CD4-positive, alpha-beta T cell treated with Interleukin-1 beta for 1 hour (primary cell): ENCODE data around the gene MYO7B.
"Not testable (repeated sequence)": the region's sequence is repeated elsewhere in the genome, so short reads cannot be mapped to it uniquely, and the experiment has no call there.

Experiments
- DNase-seq, 2 donors: peaks; one replicate each; pipeline ENCODE4 v3.0.0-alpha.2; 2020 to 2022

MYO7B gene

DNA sequence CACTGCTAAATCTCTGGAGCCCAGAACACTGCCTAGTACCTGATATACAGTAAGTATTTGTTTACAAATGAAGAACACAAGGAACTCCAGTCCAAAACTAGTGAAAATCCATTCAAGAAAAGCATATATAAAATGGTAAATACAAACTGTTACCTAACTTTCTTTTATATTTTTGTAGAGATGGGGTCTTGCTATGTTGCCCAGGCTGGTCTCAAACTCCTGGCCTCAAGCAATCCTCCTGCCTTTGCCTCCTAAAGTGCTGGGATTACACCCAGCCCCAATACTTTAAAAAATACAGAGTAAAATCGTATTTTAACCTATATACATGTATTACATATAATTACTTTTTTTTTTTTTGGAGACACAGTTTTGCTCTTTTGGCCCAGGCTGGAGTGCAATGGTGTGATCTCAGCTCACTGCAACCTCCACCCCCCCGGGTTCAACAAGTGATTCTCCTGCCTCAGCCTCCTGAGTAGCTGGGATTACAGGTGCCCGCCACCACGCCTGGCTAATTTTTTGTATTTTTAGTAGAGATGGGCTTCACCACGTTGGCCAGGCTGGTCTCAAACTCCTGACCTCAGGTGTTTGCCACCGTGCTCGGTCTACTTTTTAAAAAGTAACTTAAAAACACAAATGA, 11.2 kb upstream of the MYO7B start:
- not testable (repeated sequence) for DNase-seq

DNA sequence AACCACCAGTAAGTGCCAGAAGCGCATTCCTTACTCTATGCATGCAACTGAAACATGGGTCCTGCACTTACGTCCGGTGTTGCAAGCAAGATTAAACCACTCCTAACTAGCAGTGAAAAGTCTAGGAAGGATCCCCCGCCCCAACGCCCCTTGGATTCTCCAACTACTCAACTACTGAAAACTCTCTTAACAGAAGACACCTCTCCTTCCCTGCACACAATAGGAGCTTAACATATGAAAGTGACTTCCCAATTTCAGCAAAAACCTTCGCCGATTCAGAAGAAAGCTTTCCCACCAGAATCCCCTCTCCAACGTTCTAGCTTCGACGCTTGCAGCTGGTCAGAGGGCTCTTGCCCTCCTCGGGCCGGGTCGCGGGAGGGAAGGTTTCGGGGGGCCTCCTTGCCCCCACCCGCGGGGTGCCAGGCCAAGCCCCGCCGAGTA, 9.8 kb upstream of the MYO7B start:
- DNase-seq, result peak in 1 of 2 donors; percentile 17

DNA sequence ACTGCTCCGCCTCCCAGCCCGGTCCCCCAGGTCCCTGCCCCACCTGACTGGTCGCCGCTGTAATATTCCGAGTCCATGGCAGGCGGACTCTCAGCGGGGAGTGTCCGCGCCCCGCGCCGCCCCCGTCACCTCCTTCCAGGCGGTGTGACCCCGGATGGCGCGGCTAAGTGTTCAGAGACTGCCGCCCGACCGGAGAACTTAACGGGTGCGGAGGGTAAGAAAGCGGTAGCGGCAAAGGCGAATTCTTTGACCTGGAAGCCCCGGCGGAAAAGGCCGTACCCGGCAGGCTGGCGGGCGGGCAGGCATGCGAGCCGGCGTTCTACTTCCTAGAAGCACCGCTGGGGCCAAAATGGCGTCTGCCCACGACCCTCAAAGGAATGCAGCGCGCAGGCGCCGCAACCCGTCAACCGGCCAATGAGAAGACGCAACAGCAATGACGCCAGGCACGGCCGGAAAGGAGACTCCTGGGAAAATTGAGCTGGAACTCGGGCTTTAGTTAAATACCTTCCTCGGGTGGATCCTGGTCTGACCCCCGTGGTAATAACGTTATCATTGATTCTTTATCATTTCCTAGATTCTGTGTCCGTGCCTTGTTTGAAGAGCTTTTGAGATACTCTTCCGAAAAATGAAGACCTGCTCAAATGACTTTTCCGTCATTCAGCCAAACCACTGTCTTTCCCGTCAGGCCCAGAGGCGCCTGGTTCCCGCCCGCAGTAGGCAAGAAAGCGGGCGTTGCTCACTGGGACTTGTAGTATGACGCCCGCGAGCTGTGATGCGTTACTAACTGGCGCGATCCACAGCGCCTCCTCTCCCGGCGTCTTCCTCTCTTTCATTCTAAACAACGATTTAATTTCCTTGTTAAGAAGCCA, 9.1 kb upstream of the MYO7B start, which contains the start of gene IWS1:
TSS of gene IWS1 (minus strand) at position 358 of the 869 bp plus-strand sequence. CDS start at position 77, 281 bp downstream.
- DNase-seq, result peak; percentile 92 to 93

DNA sequence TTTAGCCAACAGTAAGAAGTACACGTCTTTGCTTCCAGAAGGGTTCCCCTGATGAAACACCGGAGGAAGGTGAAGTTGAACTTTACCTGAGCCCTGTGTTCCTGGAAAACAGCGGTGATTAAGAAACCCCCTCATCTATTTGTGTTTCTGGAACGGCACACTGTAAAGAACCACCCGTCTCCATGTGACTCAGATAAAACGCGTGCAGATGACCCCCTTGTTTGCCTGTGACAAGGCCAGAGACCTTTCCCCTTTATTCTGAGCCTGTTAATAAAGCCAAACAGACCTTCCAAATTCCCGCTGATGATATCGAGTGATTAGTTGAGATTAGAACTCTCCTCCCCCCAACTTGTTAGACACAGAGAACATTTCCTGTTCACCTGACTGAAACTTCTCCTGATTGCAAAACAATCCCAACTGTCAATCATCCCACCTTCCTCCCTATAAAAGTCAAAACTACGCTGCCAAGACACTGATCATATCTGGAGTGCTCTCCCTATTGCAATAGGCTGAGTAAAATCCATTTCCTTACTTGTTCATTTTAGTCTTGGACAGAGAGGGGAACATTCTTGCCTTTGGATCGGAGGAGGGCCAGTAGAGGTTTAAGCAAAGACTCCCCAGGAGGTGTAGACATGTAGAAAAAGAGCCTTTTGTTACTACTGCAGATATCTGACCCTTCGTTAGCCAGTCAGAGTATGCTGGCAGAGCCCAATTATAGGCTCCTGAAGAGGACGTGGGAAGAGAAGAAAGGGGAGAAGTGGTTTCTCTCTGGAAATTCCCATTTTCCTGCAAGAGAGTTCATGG, 8.3 kb upstream of the MYO7B start:
- DNase-seq, result no peak

DNA sequence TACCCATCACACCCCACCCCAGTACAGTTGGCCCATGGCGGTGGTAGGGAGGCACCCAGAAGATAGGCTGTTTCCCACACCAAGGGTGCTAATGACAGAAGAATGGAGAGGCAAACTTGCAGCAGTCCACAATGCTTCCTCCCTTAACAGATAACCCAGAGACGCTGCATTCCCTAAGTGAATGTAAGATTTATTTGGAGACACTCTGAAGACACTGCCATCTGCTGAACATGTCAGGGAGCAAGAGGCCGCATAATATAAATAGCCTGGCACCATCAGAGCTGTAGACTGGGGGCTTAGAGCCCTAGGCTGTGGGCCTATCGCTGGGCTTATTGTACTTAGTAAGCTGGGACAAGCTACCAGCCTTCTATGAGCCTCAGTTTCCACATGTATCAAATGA, 7.0 kb upstream of the MYO7B start:
- no peak for DNase-seq

DNA sequence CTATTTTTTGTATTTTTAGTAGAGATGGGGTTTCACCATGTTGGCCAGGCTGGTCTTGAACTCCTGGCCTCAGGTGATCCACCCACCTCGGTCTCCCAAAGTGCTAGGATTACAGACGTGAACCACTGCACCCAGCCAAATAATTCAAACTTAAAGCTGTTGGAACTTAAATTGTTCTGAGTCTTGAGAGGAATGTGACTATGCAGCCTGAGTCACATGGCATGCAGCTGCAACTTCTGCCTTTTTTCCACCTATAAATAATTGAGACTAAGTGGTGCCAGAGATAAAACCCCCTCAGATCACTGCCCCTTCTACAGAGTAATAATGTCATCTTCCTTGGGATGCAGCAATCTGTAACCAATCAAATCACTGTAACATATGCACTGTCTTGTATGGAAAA, 6.1 kb upstream of the MYO7B start:
- DNase-seq, result not testable (repeated sequence)

DNA sequence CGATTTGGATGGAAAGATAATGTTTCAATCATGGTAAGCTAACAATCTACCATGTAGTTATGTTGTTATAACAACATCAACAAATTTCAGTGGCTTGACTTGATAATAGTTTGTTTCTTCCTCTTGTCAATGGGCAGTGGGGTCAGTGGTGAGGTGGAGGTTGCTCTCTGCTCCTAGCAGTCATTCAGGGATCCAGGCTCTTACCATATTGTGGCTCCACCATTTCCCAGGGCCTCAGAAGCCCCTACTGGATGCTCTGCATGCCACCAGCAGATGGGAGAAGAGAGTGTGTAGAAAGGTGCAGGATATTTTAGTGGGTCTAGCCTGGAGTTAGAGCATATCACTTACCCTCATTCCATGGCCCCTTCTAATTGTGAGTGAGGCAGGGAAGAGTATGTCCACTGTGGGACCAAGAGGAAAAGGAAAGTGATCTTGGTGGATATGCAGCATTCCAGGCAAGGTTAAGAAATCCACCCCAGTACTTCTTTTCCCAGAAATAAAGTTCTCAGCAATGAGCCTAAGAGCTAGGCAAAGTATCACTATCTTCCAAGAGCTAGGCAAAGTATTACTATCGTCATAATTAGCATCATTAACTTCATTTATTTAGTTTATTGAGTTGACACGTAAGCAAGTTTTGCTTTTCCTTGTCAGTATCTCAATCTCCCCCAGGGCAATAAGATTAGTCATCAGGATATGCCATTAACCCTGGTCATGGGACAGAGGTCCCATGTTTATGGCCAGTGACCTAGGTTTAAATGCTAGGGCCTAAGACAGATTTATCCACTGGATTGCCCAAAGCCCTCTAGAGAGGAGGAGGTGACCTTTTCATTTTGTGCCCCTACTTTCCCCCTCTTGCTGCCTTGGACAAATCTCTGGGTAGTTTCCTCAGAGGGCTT, 5.0 kb upstream of the MYO7B start:
- DNase-seq, result no peak

DNA sequence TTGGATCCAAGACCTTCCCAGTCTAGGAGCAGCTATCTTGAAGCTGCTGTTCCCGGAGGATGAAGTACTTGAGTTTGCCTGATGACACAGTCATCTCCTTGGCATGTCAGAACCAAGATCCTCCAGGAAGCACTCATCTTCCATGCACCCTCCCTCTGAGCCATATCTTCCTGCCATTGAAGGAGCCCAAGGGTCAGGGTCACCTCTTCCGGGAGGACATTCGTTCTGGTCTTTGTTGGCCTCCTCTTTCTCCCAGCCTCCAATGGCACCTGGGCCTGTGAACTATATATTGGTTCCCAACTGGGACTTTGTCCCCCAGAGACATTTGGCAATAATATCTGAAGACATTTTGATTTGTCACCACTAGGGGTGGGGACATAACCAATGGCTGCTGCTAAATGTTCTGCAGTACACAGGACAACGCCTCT, 4.2 kb upstream of the MYO7B start:
- DNase-seq, result no peak

DNA sequence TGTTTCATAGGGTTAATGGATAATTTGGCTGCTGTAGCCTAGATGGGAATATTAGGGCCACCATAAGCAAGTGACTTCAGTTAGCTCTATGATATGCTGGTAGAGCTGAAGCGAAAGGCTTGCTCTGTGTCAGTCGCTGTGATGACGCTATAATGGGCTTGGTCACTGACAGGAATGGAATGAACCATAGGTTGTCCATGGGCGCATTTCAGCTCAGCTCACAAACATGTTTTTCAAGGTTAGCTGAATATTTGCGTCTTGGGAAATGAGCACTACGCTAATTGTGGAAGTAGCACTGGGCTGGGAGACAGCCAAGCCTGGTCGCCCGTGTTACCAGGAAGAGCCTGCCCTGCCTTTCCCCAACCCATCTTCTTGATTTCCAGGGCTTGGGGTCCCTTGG, 3.2 kb upstream of the MYO7B start:
- no peak for DNase-seq

DNA sequence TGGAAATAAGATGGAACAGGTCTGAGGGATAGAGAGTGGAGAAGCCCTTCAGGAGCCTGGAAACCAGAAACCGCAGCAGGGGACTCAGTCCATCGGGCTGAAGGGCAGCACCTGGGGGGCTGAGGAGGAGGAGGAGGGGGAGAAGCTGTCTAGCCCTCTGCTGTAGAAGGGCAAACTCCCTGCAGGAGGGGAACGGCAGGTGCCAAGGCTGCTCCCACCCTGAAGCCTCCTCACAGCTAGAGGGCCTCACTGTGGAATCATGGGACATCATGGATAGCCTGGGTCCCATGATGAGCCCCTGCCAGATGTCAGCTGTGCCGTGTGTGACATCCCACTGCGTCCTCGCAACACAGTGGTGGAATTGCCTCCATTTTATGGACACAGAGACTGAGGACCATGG, 435 bp downstream of the MYO7B start:
- DNase-seq, result no peak

DNA sequence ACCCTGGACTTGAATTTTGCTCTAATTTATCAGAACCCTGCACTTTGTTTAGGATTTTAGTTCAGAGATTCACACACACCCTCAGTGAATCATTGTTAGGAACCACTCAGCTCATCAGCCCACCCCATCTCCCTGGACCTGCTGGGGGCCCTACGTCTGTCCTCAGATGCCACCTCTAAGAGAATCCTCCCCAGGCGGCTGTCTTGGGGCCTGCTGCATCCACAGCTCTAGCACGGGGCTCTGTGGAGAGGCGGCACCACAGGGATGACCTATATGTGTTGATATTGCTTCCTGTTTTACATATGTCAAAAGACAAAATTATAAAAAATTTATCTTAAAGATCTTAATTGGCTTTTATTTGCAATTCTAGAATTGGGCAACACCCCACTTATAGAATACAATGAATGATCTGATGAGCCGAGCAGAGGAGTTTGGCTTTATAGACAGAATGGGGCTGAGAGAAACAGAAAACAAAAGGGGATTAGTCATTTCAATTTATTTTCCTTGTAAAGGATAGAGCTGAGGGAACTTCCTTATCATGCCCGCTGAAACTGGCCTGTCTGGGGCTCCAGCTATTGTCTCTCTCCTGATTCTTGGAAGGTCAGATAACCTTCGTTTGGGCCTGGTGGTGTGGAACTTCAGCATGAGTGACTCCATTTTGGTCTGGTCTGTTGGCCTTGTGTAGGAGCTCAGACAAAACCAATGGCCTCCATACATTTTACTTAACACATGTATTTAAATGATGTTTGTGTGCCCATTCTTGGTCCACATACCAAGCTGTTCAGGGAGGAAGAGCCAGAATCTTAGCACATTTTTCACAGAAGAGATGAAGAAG, 1.4 kb downstream of the MYO7B start:
- no peak for DNase-seq

DNA sequence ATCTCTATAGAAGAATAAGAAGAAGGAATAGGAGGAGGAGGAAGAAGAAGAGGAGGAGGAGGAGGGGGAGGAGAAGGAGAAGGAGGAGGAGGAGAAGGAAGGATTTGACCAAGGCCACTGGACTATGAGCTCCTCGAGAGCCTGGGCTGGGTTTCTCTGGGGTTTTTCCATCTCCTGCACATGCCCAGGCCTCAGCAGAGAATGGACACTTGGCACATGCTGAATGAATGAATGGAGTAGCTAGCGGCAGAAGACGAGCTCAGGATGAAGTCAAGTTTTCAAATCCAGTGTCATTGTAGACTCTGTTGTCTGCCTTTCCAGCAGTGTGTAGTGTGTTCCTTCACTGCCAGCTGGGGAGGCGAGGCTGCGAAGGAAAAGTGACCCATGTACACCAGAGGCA, 2.2 kb downstream of the MYO7B start:
- no peak for DNase-seq

DNA sequence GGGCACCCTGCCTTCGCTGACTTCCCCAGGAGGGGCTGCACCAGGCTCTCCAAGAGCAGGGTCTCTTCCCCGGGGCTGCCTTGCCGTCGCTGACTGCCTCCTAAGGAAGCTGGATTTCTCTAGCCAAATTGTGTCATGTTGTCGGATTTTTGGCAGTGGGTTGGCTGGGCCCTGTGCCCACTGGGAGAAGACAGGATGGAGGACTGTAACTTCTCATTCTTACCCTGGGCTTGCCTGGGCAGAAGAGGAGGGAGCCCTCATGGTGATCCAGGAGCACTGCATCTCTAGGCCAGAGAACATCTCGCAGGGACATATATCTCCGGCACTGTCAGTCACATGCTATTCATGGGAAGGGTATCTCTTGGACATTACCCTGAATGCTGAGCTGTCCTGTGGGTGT, 6.3 kb downstream of the MYO7B start:
- DNase-seq, result no peak

DNA sequence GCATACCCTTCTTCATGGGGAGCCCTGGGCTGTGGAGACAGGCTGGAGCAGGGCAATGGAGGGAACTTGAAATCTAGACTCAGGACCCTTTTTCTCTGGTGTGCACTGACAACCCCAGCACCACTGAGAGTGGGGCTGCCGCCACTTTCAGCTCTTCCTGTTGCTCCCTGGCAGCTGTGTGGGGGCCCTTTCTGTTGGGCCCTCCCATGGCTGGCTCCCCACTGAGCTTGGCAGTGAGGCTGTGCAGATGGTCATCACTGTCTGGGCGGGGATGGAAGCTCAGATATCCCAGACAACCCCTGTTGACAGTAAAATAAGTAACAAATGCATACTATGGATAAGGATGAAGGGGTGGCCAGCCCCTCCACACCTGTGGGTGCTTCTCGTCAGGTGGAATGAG, 6.7 kb downstream of the MYO7B start:
- DNase-seq, result no peak

DNA sequence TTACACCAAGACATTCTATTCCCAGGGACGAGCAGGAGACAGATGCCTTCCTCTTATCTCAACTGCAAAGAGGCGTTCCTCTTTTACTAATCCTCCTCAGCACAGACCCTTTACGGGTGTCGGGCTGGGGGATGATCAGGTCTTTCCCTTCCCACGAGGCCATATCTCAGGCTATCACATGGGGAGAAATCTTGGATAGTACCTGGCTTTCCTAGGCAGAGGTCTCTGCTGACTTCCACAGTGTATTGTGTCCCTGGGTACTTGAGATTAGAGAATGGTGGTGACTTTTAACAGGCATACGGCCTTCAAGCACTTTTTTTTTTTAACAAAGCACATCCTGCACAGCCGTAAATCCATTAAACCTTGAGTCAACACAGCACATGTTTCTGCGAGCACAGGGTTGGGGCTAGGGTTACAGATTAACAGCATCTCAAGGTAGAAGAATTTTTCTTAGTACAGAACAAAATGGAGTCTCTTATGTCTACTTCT, 7.6 kb downstream of the MYO7B start:
- not testable (repeated sequence) for DNase-seq

DNA sequence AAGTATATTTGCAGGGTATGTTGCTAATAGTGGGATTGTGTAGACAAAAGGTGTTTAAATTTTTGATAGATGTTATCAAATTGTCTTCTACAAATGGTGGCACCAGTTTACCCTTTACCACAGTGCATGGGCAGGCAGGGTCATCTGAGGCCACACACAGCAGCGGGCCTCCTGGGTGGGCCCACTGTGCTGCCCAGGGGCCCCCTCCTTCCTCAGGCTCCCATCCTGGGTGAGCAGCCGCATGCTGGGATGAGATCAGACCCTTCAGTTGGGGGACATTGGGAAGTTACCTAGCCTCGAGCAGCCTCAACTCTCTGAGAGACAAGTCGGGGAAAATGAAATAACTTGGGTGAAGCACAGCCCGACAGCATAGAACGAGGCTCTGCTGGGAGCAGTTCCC, 9.7 kb downstream of the MYO7B start:
- no peak for DNase-seq

DNA sequence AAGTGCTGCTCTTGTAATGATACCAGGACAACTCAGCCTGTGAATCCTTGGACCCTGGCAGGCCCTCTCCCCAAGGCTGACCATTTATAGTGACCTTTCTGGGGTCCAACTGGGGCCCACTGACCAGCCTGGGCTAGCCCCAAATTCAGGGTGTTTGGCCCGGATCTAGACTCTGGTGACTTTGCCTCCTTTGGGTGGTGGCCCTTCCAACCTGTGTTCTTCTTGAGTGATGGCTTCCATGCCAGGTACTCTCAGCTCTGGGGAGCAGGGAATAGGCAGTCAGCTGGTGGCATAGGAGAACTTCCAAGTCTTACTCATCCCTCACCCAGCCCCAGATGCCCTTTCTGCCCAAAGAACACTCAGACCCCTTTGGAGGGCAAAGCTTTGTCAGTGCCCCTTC, 10.3 kb downstream of the MYO7B start:
- DNase-seq, result no peak

DNA sequence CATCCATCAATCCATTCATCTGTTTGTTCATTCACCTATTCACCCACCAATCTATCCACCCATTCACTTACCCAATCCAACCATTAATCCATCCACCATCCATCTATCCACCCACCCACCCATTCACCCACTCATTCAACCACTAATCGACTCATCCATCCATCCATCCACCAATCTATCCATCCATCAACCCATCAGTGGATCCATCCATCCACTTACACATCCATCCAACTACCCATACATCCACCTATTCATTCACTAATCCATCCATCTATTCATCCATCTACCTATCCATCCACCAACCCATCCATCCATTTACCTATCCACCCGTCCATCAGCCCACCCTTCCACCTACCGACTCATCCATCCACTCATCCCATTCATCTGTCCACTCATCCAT, 11.3 kb downstream of the MYO7B start:
- no peak for DNase-seq

DNA sequence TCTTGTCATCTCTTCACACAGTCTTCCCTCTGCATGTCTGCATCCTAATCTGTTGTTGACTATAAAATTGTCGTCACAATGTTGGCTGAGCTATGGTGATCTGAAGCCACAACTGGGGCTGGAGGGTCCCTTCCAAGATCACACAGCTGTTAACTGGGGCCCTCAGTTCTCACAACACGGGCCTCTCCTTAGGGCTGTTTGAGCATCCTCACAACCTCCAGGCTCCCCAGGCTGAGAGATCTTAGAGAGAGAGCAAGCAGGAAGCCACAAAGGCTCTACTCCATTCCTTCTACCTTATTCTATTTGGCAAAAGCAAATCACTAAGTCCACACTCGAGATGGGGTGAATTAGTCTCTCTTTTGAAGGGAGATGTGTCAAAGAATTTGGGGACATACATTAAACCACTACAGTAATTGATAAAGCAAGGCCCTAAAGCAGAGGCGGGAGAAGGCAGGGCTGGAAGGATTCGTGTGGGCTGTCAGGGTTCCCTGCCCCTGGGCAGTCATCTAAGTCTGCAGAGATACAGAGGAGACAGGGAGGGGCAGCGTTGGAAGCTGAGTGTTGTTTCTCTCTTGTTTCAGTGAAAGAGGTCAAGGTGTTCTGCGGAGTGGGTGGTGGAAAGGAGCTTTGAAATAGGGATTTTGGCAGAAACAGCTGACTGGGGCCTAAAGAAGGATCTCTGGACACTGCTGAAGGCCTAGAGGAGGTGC, 15.9 kb downstream of the MYO7B start:
- DNase-seq, result no peak

DNA sequence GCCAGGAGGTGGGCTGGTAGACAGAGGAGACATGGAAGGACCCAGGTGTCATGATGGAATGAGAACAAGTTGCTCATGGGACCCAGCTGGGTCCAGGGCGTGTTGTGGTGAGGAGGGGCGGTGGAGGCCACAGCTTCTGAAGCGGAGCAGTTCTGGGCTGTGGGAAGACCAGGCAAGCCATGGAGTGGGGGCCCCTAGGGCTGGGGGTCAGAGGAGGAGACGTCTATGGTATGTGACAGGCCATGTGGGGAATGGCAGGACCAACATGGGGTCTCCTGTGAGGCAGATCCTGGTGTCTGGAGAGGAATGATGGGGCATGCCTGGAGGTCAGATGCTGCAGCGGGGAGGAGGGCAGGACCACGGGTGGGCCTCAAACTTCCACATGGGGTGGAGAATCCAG, 16.9 kb downstream of the MYO7B start:
- DNase-seq, result no peak

DNA sequence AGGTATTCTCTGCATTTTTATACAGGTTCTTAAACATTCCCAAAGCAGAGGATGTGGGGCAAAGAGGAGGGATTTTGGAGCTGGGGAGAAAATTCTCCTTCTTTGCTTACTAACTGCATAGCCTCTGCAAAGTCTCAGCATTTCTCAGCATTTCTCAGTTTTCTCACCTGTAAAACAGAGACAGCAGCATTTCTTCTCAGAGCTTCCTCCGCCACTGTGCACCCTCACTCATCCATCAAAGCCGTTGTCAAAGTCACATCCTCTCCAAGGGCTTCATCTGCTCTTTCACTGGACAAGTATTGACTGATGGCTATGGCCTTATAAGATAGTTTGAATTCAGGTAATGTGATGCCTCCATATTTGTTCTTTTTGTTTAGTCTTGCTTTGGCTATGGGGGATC, 17.4 kb downstream of the MYO7B start:
- no peak for DNase-seq
